Stimulated activated CD4-positive, alpha-beta T cell treated with anti-CD3 and anti-CD28 coated beads, Interleukin-12 subunit alpha, Interleukin-12 subunit beta, amount 100 ng/mL, for 24 hours (primary cell): ENCODE data around the gene ITGAE.
"Not testable (repeated sequence)": the region's sequence is repeated elsewhere in the genome, so short reads cannot be mapped to it uniquely, and the experiment has no call there.

ENCODE experiments used
- DNase-seq, 2 experiments: peaks; one replicate each; pipeline ENCODE4 v3.0.0-alpha.2; 2020; ENCODE audit warnings: low read depth in 2 of 2

The ITGAE gene

DNA sequence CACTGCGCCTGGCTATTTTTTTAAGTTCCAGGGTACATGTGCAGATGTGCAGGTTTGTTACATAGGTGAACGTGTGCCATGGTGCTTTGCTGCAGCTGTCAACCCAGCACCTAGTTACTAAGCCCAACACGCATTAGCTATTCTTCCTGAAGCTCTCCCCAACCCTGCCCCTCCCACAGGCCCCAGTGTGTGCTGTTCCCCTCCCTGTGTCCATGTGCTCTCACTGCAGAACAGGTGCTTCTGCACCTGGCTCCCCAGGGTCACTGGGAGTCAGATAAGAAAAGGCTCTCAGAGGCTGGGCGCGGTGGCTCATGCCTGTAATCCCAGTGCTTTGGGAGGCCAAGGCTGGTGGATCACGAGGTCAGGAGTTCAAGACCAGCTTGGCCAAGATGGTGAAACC lies 71.1 kb downstream of the ITGAE start:
- no peak for DNase-seq

DNA sequence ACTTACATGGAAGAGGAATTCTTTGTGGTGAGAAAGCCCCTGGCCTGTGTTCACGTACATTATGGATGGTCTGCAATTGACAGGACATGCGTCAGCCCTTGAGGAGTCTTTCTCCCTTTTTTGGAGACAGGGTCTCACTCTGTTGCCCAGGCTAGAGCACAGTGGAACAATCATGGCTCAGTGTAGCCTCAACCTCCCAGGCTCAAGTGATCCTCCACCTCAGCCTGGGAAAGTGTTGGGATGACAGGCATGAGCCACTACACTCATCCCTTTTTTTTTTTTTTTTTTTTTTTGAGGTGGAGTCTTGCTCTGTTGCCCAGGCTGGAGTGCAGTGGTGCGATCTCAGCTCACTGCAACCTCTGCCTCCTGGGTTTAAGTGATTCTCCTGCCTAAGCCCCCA lies 72.9 kb downstream of the ITGAE start:
- DNase-seq, result not testable (repeated sequence)

DNA sequence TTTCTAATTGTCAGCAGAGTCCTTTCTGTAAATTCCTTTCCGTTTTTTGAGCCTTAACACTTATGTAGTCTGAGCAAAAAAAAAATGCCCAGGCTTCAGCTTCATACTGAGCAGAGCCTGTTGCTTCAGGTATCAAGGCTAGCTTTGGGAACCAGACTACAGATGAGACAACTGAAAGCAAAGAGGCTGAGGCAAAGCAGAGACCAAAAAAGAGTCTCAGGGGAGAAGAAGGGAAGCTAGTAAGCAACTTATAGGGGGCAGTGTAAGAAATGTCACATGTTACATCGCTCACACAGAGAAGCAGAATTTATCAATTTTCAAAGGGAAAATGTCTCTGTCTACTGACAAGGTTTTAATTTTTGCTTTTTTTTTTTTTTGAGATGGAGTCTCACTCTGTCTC lies 73.9 kb downstream of the ITGAE start:
- DNase-seq, result no peak

DNA sequence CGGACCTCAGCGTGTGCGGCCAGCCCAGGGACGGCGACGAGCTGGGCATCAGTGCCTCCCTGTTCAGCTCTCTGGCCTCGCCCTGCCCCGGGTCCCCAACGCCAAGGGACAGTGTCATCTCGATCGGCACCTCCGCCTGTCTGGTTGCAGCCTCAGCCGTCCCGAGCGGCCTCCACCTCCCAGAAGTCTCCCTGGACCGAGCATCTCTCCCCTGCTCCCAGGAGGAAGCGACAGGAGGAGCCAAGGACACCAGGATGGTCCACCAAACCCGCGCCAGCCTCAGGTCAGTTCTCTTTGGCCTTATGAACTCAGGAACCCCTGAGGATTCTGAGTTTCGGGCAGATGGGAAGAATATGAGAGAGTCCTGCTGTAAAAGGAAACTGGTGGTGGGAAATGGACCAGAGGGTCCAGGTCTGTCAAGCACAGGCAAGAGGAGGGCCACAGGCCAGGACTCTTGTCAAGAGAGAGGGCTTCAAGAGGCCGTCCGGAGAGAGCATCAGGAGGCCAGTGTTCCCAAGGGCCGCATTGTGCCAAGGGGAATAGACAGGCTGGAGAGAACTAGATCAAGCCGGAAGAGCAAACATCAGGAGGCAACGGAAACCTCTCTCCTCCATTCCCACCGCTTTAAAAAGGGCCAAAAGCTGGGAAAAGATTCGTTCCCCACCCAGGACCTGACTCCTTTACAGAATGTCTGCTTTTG lies 76.5 kb downstream of the ITGAE start:
- no peak for DNase-seq

DNA sequence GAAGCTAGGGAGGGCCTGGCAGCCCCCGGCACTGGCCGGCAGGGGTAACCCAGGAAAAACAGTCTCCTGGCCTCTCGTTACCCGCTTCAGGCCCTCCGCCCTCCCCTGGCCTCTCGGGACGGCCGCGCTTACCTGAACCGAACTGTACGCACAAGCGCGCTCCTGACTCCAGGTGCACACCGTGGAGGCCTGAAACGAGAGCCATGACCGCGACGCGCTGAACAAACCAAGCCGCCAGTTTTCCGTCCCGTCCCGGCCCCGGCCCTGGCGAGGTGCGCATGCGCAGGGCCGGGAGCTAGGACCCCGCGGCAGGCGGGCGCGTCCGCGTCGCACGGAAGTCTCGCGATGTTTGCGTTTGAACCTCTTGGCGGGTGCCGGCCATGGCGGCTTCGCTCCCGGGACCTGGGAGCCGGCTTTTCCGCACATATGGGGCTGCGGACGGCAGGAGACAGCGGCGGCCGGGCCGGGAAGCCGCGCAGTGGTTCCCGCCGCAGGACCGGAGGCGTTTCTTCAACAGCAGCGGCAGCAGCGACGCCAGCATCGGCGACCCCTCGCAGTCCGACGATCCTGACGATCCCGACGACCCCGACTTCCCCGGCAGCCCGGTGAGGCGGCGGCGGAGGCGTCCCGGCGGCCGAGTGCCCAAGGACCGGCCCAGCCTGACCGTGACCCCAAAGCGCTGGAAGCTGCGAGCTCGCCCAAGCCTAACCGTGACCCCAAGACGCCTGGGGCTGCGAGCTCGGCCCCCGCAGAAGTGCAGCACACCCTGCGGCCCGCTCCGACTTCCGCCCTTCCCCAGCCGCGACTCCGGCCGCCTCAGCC lies 77.2 kb downstream of the ITGAE start, which contains the start of gene HASPIN:
TSS of gene HASPIN (plus strand) at position 348 of the 822 bp plus-strand sequence. CDS start at position 381, 33 bp downstream.
- peak; percentile 79 to 88 for DNase-seq

DNA sequence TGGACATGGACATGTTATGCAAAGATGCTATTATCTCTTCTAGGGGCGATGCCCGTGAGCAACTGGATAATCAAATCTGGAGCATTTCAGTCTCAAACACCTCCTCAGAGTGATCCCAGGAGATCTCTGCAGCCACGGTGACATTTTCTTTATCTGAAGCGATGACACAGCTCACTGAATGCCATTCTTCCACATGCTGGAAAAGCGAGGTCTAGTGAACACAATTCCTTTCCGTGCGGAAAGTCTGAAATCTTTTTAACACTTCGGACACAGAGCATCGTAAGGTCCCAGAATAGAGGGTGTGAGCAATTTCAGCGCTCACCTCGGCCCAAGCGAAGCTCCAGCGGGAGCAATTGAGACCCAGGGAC lies 77.8 kb downstream of the ITGAE start:
- no peak for DNase-seq

DNA sequence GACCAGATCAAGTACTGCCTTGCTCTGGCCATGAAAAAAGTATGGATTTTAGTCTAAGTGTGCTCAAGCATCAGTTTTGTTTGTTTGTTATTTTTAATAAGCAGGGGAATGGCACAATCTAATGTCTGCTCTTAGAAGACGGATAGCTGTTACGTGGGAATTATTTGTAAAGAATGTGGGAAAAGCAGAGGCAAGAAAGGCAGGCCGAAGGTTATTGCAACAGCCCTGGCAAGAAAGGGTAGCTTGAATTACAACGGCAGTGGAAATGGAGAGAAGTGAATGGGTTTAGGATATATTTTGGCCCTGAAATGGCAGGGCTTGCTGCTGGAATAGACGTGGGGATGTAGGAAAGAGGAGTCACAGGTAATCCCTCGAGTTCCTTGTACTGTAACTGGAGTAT lies 78.3 kb downstream of the ITGAE start:
- DNase-seq, result no peak

DNA sequence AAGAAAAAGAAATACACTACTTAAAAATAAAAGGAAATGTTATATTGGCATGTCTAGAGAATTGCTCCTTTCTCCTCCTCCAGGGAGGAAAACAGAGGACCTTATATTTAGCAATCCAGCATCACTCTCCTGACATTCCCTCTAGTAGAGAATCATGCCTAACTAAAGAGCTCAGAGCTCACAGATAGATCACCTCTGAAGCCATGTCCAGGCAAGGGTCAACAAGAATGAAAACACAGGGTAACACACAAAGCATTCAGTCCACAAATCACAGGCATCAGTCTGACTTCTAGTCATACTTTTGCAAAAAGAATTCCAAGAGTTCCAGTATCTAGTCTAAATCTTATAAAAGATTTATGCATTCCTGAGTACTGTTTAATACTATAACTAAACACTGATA lies 81.7 kb downstream of the ITGAE start:
- no peak for DNase-seq

DNA sequence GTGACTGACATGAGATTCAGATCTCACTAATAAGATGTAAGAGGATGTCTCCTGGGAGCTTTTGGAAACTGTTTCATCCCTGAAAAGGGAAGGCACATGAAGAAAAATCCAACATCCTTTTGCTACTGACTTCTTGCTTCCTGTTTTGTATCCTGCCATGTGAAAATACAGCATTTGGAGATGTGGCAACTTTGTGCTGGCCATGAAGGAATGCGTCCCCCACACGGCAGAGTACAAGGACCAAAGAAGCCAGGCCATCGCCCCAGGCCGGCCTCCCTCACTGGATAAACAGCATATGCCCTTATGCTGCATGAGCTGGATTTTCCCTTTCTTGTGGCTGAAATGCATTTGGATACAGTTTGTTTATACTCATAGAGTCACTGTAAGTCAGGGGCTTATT lies 82.8 kb downstream of the ITGAE start:
- no peak for DNase-seq

DNA sequence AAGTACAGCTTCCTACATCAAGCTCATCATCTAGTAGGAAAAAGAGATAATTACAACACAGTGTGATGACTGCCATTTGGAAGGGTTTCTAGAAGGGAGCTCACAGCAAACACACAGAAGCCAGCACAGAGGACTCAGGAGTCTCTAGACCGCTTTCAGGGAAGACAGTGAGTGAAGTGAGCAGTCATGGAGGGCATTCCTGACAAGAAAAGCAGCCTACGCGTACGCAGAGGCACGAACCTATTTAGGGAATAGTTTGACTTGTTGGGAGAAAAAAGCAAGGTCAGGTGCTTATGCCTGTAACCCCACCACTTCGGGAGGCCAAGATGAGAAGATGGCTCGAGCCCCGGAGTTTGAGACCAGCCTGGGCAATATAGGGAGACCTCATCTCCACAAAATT lies 85.7 kb downstream of the ITGAE start:
- no peak for DNase-seq

DNA sequence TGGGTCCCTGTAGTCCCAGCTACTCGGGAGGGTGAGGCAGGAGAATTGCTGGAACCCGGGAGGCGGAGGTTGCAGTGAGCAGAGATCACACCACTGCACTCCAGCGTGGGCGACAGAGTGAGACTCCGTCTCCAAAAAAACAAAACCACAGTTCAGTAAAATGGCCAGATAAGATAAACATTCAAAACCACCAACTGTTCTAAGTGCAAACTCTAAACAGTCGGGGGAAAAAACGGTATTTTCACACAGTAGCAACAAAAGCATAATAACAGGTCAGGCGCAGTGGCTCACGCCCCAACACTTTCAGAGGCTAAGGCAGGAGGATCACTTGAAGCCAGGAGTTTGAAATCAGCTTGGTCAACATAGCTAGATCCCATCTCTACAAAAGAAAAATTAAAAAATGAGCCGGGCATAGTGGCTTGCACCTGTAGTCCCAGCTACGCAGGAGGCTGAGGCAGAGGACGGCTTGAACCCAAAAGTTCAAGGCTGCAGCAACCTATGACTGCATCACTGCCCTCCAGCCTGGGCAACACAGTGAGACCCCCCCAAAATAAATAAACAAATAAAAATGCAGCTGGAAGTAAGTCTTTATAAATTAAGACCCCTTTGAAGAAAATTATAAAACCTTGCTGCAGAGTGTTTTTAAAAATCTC lies 88.1 kb downstream of the ITGAE start:
- peak in 1 of 2 experiments; percentile 41 for DNase-seq

DNA sequence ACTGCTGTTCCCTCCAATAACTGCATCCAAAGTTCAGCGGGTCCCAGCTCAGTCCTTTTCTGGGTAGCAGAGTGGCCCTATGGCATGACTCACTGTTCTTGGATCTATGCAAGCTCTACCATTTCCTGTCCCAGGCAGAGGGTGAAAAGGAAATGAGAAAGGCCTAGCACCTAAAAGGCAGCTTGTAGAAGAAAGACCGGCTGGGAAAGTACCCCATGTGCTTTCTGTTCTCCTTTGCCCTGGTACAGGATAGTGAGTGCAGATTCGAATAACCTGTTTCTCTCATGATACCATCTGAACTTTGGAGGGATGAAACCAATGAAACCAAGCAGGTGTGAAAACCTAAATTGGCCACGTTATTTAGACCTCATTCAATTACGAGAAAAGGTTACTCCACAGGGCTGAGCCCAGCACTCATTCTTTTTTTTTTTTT lies 90.0 kb downstream of the ITGAE start:
- DNase-seq, result peak; percentile 51 to 56

DNA sequence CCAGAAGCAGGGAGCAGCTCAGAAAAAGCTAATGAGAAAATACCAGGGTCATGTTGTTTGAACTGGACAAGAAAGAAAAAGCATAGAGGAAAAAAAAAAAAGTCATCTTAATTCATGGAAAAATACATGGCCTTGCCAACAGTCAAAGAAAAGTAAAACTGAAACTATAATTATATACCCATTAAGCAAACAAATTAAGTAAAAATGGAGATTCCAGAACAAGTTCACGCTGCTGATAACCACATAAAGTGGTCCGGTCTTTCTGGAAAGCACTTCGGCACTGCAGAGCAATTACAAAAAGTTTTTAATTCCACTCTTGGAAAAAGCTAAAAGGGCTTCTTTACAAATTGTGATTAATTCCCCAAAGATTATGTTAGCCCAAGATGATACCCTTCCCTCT lies 92.6 kb downstream of the ITGAE start:
- DNase-seq, result no peak

DNA sequence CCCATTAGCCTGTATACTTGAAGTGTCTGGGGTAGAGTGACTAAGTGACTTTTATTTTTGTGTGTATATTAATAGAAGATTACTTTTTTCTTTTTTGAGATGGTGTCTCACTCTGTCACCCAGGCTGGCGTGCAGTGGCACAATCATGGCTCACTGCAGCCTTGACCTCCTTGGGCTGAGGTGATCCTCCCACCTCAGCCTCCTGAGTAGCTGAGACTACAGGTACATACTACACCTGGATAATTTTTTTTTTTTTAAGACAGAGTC lies 95.3 kb downstream of the ITGAE start:
- not testable (repeated sequence) for DNase-seq

DNA sequence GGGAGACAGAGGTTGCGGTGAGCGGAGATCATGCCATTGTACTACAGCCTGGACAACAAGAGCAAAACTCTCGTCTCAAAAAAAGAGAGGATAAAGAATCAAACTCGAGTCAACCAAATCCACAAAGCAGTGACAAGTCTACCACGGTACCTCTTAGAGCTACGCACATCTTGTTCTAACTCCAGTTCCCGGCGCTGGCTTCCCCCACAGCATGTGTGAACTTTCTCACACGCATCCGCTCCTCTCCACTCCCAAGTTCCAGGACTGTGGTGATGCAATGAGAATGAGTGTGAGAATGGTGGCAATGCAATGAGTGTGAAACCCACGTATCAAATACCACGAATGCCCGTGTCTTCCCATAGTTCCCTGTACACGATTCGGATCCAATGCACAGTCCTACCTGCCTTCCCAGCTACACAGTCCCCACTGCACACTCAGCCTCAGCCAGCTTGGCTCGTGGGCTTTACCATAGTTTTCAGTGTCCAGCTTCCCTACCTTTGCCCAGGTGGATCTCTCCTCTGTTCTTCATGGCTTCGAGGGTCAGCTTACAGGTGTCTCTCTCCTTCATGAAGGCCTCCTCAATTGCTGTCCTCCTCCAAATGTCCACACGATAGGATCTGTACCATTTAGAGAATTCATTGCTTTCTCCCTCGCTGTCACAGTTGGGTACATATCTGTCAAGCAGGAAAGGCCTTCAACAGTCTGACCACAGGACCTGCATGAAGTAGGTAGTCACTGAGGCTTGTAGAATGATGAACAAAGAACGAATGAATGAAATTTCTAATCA lies 95.9 kb downstream of the ITGAE start:
- no peak for DNase-seq

DNA sequence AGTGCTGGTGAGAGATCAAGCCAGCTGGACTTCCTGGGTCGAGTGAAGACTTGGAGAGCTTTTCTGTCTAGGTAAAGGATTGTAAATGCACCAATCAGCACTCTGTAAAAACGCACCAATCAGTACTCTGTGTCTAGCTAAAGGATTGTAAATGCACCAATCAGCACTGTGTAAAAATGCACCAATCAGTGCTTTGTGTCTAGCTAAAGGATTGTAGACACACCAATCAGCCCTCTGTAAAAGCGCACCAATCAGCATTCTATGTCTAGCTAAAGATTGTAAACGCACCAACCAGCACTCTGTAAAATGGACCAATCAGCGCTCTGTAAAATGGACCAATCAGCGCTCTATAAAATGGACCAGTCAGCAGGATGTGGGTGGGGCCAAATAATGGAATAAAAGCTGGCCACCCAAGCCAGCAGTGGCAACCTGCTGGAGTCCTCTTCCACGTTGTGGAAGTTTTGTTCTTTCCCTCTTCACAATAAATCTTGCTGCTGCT lies 98.9 kb downstream of the ITGAE start:
- not testable (repeated sequence) for DNase-seq

DNA sequence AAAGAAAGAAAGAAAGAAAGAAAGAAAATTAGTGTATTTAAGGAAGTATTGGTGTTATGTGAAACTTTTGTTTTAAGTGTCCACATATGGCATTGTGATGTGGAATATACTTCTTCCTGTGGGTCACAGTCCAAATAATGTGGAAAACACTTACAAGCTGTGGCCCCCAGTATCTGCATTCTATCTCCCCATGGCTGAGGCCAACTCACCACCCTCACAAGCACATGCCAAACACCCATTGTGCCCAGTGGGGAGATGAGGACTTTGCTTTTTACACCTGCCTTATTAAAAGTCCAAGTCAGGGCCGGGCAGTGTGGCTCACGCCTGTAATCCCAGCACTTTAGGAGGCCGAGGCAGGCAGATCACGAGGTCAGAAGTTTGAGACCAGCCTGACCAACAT lies 101.0 kb downstream of the ITGAE start:
- no peak for DNase-seq

DNA sequence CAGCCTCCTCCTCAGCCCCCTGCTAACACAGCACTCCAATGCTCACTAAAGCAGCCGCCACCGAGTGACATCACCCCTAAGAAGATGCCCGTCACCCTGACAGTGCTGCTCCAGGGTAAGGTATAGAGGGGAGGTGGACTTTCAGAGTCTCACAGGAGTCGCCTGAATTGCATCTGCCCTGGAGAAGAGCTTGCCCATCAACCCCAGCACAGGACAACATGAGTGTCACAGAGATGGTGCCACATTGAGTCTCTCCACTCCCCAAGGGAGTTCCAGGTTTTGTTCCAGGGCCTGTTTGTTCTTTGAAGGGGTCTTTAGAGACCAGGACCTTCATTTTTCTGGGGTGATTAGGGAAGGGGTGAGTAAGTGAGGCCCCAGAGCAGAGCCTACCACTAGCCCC lies 102.8 kb downstream of the ITGAE start:
- DNase-seq, result no peak

DNA sequence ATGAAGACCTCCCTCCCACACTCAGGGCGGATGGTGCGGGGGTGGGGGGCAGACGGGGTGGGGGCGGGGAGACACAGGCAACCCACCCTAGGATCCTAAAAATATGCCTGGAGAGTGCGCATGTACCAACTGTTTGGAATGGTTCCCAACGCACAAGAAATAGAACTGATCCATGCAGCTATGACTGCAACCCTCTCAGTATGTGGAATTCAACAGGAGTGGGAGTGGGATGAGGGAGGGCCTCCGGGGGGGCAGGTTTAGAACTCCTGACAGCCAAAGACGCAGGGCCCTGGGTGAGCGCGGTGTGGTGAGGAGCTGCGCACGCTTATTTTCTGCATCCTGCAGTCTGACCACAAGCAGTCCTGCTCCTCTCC lies 103.9 kb downstream of the ITGAE start:
- DNase-seq, result no peak

DNA sequence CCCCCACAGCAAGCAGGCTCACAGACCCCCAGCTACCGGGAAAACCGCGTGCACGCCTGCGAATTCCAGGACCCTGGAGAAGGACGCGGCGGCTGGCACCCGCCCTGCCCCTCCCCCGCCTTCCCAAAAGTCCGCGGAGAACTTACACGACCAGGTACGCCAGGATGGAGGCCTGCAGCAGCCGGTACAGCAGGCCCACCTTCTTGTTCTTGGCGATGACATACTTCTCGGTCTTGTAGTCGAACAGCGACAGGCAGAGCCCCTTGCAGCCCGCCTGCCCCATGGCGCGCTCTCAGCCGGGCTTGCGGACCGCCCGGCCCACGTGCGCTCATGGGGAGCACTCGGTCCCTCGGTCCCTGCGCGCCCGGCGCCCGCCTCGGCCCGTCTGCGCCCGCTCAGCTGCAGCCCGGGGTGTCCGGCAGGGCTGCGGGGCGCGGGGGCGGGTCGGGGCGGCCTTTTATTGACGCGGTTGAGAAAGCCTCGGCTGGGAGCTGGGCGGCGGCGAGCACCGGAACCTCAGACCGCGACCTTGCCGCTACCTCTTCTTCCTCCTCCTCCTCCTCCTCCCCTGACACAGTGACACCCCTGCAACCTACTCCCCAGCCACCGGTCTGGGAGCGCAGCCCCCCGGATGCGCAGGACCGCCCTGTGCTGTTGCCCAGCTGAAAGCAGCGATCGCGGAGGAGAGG lies 105.1 kb downstream of the ITGAE start, which contains the start of gene P2RX5:
TSS of gene P2RX5 (minus strand) at position 433 of the 689 bp plus-strand sequence. CDS start at position 283, 150 bp downstream.
- DNase-seq, result peak in 1 of 2 experiments; percentile 44

DNA sequence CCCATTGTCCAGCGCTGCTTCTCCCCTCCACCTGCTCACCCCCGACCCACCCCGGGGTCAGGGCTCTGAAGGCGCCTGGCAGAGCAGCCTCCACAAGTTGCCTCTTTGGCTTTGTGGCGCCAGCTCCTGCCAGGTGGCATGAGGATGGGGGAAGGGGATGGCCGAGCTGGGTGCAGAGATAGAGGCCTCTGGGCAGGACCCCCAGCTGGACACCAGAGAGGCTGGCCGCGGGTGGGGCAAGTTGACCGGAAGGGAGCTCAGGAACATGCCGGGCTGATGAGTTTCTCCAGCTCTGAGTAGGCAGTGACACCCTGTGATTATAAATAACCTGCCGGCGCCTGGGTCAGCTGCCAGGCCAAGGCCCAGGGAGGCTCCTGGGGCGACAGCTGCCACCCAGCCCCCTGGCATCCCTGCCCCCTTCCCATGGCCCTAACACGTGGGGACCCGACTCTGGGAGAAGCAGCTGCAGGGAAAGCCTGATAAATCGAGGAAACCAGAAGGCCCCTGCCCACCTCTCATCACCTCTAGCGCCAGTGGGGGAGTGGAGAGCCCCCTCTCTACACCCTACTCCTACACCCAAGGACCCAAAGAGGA lies 105.8 kb downstream of the ITGAE start:
- no peak for DNase-seq
